ENCODE measurements around the gene NCEH1. TPM values are rescaled to one million over a fixed set of nuclear protein-coding genes. Genes with fewer than 3 reads are reported as not detected.

The NCEH1 gene
- total RNA-seq, 2 experiments from 2014 or later = 0.33 to 0.50 TPM

- Mint-ChIP-seq H3K9me3 (peaks cover 5% of the 10 kb centered on the region), H3K36me3 (ENCODE audit: low read depth) (peaks cover 4% of the 10 kb centered on the region), H3K27ac (no peak overlapping the region), H3K27me3 (no peaks in the 10 kb centered on the region), H3K4me1 (ENCODE audit: low read depth) (peaks cover 79% of the 10 kb centered on the region), H3K4me3 (no peak overlapping the region)
- ATAC-seq (ENCODE audit: poor library complexity) = no peak
- H3K27me3 ChIP-seq (ENCODE audit: control insufficient read depth in 1 of 2, insufficient read depth in 2 of 2, low read length in 2 of 2) = no peaks in the 10 kb centered on the region
- intact Hi-C loops (cut with DNase I, micrococcal nuclease) = no loop called here
- H3K4me3 ChIP-seq (ENCODE audit: low read length) = no peak overlapping the region
- peaks cover 5% of the 10 kb centered on the region for H3K4me1 ChIP-seq (ENCODE audit: insufficient read depth, low read length)
- no peak overlapping the region for H3K27ac ChIP-seq (ENCODE audit: low read depth in 1 of 2, low read length in 2 of 2)
- peaks cover 0 to 3% of the 10 kb centered on the region in 2 experiments for H3K9me3 ChIP-seq (ENCODE audit: control insufficient read depth in 1 of 2, insufficient read depth in 1 of 2, low read length in 2 of 2)
- TF ChIP-seq CTCF (IDR thresholded peaks at IDR 0.05) = no peak
- no peaks in the 10 kb centered on the region for H3K36me3 ChIP-seq (ENCODE audit: insufficient read depth, low read length)
- CTCF ChIA-PET = no interaction called here
- DNase-seq = peak in 1 of 14 experiments; percentile 54
- POLR2A ChIA-PET = interaction anchor here (0.8 to 1.3 kb wide), 3 partner anchors 9 to 63 kb away, joined by 3 to 5 read pairs (median 5); partner anchors contain the start of gene TNFSF10
Measured at GRCh38 chr3:172586436-172586835, 124.4 kb downstream of the NCEH1 start.

- TF ChIP-seq CTCF (IDR thresholded peaks at IDR 0.05) = no peak
- no peak overlapping the region for H3K27ac Mint-ChIP-seq
- ChIA-PET POLR2A (interaction anchor here (0.8 to 1.3 kb wide), 3 partner anchors 10 to 63 kb away, joined by 3 to 5 read pairs (median 5); partner anchors contain the start of gene TNFSF10), CTCF (no interaction called here)
- peaks cover 4% of the 10 kb centered on the region for H3K36me3 Mint-ChIP-seq (ENCODE audit: low read depth)
- peaks cover 79% of the 10 kb centered on the region for H3K4me1 Mint-ChIP-seq (ENCODE audit: low read depth)
- Histone ChIP-seq H3K36me3 (ENCODE audit: insufficient read depth, low read length) (no peaks in the 10 kb centered on the region), H3K4me3 (ENCODE audit: low read length) (no peak overlapping the region), H3K27ac (ENCODE audit: low read depth in 1 of 2, low read length in 2 of 2) (no peak overlapping the region), H3K9me3 (ENCODE audit: control insufficient read depth in 1 of 2, insufficient read depth in 1 of 2, low read length in 2 of 2) (peaks cover 0 to 3% of the 10 kb centered on the region in 2 experiments), H3K27me3 (ENCODE audit: control insufficient read depth in 1 of 2, insufficient read depth in 2 of 2, low read length in 2 of 2) (no peaks in the 10 kb centered on the region), H3K4me1 (ENCODE audit: insufficient read depth, low read length) (peaks cover under 1% of the 10 kb centered on the region)
- H3K9me3 Mint-ChIP-seq = peaks cover 5% of the 10 kb centered on the region
- no peak overlapping the region for H3K4me3 Mint-ChIP-seq
- intact Hi-C loops (cut with DNase I, micrococcal nuclease) = no loop called here
- no peaks in the 10 kb centered on the region for H3K27me3 Mint-ChIP-seq
- ATAC-seq (ENCODE audit: poor library complexity) = no peak
- DNase-seq = no peak
Measured at GRCh38 chr3:172585954-172586353, 124.9 kb downstream of the NCEH1 start.

GRCh38 chr3:172582712-172583111 lies 128.2 kb downstream of the NCEH1 start:
- Histone ChIP-seq H3K36me3 (ENCODE audit: insufficient read depth, low read length) (no peaks in the 10 kb centered on the region), H3K27me3 (ENCODE audit: control insufficient read depth in 1 of 2, insufficient read depth in 2 of 2, low read length in 2 of 2) (no peaks in the 10 kb centered on the region), H3K4me3 (ENCODE audit: low read length) (no peak overlapping the region), H3K9me3 (ENCODE audit: control insufficient read depth in 1 of 2, insufficient read depth in 1 of 2, low read length in 2 of 2) (no peaks in the 10 kb centered on the region), H3K4me1 (ENCODE audit: insufficient read depth, low read length) (peaks cover 27% of the 10 kb centered on the region), H3K27ac (ENCODE audit: low read depth in 1 of 2, low read length in 2 of 2) (no peak overlapping the region)
- H3K4me3 Mint-ChIP-seq = no peak overlapping the region
- no peaks in the 10 kb centered on the region for H3K27me3 Mint-ChIP-seq
- intact Hi-C loops (cut with DNase I, micrococcal nuclease) = no loop called here
- peaks cover 2% of the 10 kb centered on the region for H3K9me3 Mint-ChIP-seq
- ChIA-PET POLR2A (interaction anchor here (0.6 kb wide), 1 partner anchor 76 kb away, joined by 3 read pairs; no protein-coding TSS in a partner anchor), CTCF (interaction anchor here (0.6 to 2.9 kb wide), 3 partner anchors 12 to 662 kb away, joined by 3 to 8 read pairs (median 3); no protein-coding TSS in a partner anchor)
- H3K27ac Mint-ChIP-seq = peak overlapping the region; percentile 85
- no peak for DNase-seq
- peaks cover 87% of the 10 kb centered on the region for H3K4me1 Mint-ChIP-seq (ENCODE audit: low read depth)
- no peaks in the 10 kb centered on the region for H3K36me3 Mint-ChIP-seq (ENCODE audit: low read depth)
- no peak for ATAC-seq (ENCODE audit: poor library complexity)
- TF ChIP-seq CTCF (IDR thresholded peaks at IDR 0.05) = no peak
